ENCODE measurements around the gene KDM4C.

DNA sequence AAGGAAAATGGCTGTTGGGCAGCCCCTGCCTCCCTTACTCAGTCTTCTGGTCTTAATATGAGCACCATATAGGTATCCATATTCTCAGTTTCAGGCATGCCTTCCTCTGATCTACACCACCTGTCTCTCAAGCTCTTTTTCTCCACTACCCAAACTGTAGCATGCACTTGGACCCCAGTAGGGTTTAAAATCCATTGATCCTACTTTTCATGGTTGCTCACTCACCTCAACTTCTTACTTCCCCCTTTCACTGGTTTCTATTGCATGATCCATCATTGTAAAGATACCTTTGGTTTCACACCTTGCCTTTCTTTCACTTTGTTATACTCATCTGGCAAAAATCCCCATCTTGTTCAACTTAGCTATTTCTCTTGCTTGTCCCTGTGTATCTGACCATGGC, 159.4 kb downstream of the KDM4C start:
- TF ChIP-seq, protein P1, sequence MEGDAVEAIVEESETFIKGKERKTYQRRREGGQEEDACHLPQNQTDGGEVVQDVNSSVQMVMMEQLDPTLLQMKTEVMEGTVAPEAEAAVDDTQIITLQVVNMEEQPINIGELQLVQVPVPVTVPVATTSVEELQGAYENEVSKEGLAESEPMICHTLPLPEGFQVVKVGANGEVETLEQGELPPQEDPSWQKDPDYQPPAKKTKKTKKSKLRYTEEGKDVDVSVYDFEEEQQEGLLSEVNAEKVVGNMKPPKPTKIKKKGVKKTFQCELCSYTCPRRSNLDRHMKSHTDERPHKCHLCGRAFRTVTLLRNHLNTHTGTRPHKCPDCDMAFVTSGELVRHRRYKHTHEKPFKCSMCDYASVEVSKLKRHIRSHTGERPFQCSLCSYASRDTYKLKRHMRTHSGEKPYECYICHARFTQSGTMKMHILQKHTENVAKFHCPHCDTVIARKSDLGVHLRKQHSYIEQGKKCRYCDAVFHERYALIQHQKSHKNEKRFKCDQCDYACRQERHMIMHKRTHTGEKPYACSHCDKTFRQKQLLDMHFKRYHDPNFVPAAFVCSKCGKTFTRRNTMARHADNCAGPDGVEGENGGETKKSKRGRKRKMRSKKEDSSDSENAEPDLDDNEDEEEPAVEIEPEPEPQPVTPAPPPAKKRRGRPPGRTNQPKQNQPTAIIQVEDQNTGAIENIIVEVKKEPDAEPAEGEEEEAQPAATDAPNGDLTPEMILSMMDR (optimal IDR thresholded peaks at IDR 0.05 in 1 of 3, IDR thresholded peaks at IDR 0.05 in 1 of 3, conservative IDR thresholded peaks at IDR 0.05 in 1 of 3; ENCODE audit: extremely low read depth in 1 of 3, insufficient read depth in 2 of 3, low read length in 3 of 3) = no peak
- TF ChIP-seq EZH2 (IDR thresholded peaks at IDR 0.05; ENCODE audit: low read length) = no peak
